K562 (cell line): ENCODE data around the gene SLC7A8. TPM values are rescaled to one million over a fixed set of nuclear protein-coding genes. Genes with fewer than 3 reads are reported as not detected.

Experiments
- ARNT ChIP-seq, 2 experiments: fragments of 450-650 bp; IDR thresholded peaks; 2 replicates each; pipeline ENCODE4 v1.6.1; 2016; ENCODE audit warnings: mild to moderate bottlenecking in 1 of 2
- CBFA2T2 ChIP-seq: fragments of 450-650 bp; conservative IDR thresholded peaks from 2 replicates; pipeline ENCODE4 v1.6.1; 2017; ENCODE audit warnings: mild to moderate bottlenecking
- CBX3 ChIP-seq, 2 experiments: IDR thresholded peaks; 1 replicate in 1 of 2; 2 replicates in 1 of 2; pipeline ENCODE4 v1.6.1; 2012; ENCODE audit warnings: inconsistent platforms in 2 of 2, low read length in 2 of 2, borderline replicate concordance in 1 of 2, control low read depth in 1 of 2
- ELF4 ChIP-seq: fragments of 450-650 bp; formaldehyde crosslinking; IDR thresholded peaks from 2 replicates; pipeline ENCODE4 v1.4.0; 2022; ENCODE audit warnings: missing genetic modification characterization
- GTF2E2 ChIP-seq: fragments of 200-800 bp; sonication (Bioruptor generic); IDR thresholded peaks from 2 replicates; pipeline ENCODE4 v1.6.1; 2016; ENCODE audit warnings: missing genetic modification characterization, missing compliant biosample characterization
- HDAC6 ChIP-seq: IDR thresholded peaks from 2 replicates; pipeline ENCODE4 v1.6.1; 2012; ENCODE audit warnings: low read depth, mild to moderate bottlenecking, control low read depth, inconsistent platforms, low read length, moderate library complexity
- HIVEP1 ChIP-seq: fragments of 250-450 bp; sonication (Bioruptor Pico); IDR thresholded peaks from 2 replicates; pipeline ENCODE4 v1.4.0; 2020; ENCODE audit warnings: mild to moderate bottlenecking
- MEF2A ChIP-seq: IDR thresholded peaks from 2 replicates; pipeline ENCODE4 v1.6.1; 2011; ENCODE audit warnings: low read depth, mild to moderate bottlenecking, low read length, moderate library complexity; ENCODE audit not compliant: control insufficient read depth
- PRMT5 ChIP-seq: sonication (generic); formaldehyde crosslinking; IDR thresholded peaks from 2 replicates; pipeline ENCODE4 v1.5.0; 2020; ENCODE audit warnings: missing genetic modification reagents
- TCF7 ChIP-seq: sonication (generic); IDR thresholded peaks from 2 replicates; pipeline ENCODE4 v1.6.1; 2016; ENCODE audit warnings: antibody characterized with exemption, borderline replicate concordance
- ZNF57 ChIP-seq: fragments of 450-650 bp; formaldehyde crosslinking; IDR thresholded peaks from 2 replicates; pipeline ENCODE4 v1.4.0; 2020; ENCODE audit warnings: mild to moderate bottlenecking, moderate library complexity
- ZZZ3 ChIP-seq: fragments of 450-650 bp; IDR thresholded peaks from 2 replicates; pipeline ENCODE4 v1.6.1; 2016; ENCODE audit warnings: antibody characterized with exemption, mild to moderate bottlenecking, moderate library complexity
- polyA plus RNA-seq, 8 experiments: library from polyadenylated mRNA; depleted of rRNA in 4 of 8; stranded (reverse) in 5 of 8; unstranded in 3 of 8; fragments of >200 nt; fragmentation: Nextera tagmentation in 2 of 8; fragmentation: Illumina TruSeq in 1 of 8; extraction: Ambion mirVana in 2 of 8; extraction: Trizol in 1 of 8; gene quantifications; 2 replicates each; pipeline versions ENCODE4 v1.2.1 to v1.2.3, GENCODE V29; 2011 to 2014; ENCODE audit warnings: inconsistent platforms in 1 of 8, missing spikeins in 1 of 8
- total RNA-seq, 7 experiments: library from RNA; depleted of rRNA in 6 of 7; stranded (reverse); fragments of >200 nt in 6 of 7; fragmentation: Illumina TruSeq in 2 of 7; extraction: Trizol in 2 of 7; gene quantifications; 2 replicates each; pipeline versions ENCODE4 v1.2.1 to v1.2.3, GENCODE V29; 2011 to 2021; ENCODE audit warnings: low replicate concordance in 1 of 7
- TF ChIP-seq, protein P1 (sequence below), 3 experiments: IDR thresholded peaks in 2 of 3; conservative IDR thresholded peaks in 1 of 3; 2 replicates each; pipeline ENCODE4 v1.5.1; 2011 to 2012; ENCODE audit warnings: low read length in 3 of 3, mild to moderate bottlenecking in 3 of 3, control low read depth in 2 of 3, improper control_type of control experiment in 1 of 3, inconsistent platforms in 1 of 3, low read depth in 1 of 3, mixed read lengths in 1 of 3, moderate library complexity in 1 of 3; ENCODE audit not compliant: insufficient read depth in 2 of 3
- TF ChIP-seq, protein P2 (sequence below): conservative IDR thresholded peaks from 2 replicates; pipeline ENCODE4 v1.6.1; 2011; ENCODE audit warnings: low read depth, mild to moderate bottlenecking, low read length; ENCODE audit not compliant: control insufficient read depth
- TF ChIP-seq, protein P3 (sequence below): sonication (generic); formaldehyde crosslinking; IDR thresholded peaks from 2 replicates; pipeline ENCODE4 v1.8.0; 2022; ENCODE audit warnings: missing genetic modification reagents, mild to moderate bottlenecking, borderline replicate concordance
- TF ChIP-seq, protein P4 (sequence below): fragments of 450-650 bp; IDR thresholded peaks from 2 replicates; pipeline ENCODE4 v1.6.1; 2017; ENCODE audit warnings: antibody characterized with exemption, mild to moderate bottlenecking
- TF ChIP-seq, protein P5 (sequence below): fragments of 250-450 bp; sonication (Bioruptor Pico); IDR thresholded peaks from 2 replicates; pipeline ENCODE4 v1.5.0; 2021

SLC7A8 gene
- total and polyA plus RNA-seq, 9 of the 15 experiments (the other 6 are each of a cell fraction or from before 2014, with no cell fraction given) = 2.0 to 33.0 (median 6.0) TPM

DNA sequence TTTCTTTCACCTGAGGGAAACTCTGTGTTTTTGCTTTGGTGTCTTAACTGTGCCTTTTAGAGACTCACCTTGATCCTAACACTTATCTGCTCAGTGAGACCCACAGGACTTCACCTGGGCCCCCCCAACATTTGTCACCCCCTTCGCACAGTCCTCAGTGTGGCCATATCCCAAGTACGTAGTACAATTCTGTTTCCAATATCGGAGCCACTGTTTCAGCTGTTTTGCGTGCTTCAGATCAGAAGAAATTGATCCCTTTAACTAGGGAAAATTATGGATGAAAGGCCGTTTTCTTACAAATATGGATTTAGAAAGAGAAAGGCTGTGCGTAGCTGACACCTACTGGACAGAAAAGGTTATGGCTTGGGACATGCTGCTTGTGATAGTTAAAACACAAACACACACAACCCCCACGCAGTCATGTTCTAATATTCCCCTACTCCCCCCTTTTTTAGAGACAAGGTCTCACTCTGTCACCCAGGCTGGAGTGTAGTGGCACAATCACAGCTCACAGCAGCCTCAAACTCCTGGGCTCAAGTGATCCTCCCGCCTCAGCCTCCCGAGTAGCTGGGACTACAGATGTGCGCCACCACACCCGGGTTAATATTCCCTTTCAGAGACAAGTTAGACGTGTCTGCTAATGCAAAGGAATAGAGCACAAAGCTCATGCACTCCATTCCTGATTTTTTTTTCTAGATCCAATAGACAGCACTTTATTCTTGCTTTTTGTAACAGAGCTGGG, 3.6 kb upstream of the SLC7A8 start (continued):
- TF ChIP-seq ELF4 (CRISPR knock-in tag) = no peak
- no peak for TF ChIP-seq MEF2A
- TF ChIP-seq HDAC6 = no peak
- TF ChIP-seq, protein P1, sequence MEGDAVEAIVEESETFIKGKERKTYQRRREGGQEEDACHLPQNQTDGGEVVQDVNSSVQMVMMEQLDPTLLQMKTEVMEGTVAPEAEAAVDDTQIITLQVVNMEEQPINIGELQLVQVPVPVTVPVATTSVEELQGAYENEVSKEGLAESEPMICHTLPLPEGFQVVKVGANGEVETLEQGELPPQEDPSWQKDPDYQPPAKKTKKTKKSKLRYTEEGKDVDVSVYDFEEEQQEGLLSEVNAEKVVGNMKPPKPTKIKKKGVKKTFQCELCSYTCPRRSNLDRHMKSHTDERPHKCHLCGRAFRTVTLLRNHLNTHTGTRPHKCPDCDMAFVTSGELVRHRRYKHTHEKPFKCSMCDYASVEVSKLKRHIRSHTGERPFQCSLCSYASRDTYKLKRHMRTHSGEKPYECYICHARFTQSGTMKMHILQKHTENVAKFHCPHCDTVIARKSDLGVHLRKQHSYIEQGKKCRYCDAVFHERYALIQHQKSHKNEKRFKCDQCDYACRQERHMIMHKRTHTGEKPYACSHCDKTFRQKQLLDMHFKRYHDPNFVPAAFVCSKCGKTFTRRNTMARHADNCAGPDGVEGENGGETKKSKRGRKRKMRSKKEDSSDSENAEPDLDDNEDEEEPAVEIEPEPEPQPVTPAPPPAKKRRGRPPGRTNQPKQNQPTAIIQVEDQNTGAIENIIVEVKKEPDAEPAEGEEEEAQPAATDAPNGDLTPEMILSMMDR (IDR thresholded peaks at IDR 0.05 in 2 of 3, conservative IDR thresholded peaks at IDR 0.05 in 1 of 3; ENCODE audit: insufficient read depth in 2 of 3, low read depth in 1 of 3, low read length in 3 of 3) = peak; percentile 87 to 97 (median 93)
- no peak for TF ChIP-seq CBX3 (IDR thresholded peaks at IDR 0.05; ENCODE audit: borderline replicate concordance in 1 of 2, low read length in 2 of 2)
- TF ChIP-seq, protein P2, sequence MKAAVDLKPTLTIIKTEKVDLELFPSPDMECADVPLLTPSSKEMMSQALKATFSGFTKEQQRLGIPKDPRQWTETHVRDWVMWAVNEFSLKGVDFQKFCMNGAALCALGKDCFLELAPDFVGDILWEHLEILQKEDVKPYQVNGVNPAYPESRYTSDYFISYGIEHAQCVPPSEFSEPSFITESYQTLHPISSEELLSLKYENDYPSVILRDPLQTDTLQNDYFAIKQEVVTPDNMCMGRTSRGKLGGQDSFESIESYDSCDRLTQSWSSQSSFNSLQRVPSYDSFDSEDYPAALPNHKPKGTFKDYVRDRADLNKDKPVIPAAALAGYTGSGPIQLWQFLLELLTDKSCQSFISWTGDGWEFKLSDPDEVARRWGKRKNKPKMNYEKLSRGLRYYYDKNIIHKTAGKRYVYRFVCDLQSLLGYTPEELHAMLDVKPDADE = no peak
- TF ChIP-seq, protein P3, sequence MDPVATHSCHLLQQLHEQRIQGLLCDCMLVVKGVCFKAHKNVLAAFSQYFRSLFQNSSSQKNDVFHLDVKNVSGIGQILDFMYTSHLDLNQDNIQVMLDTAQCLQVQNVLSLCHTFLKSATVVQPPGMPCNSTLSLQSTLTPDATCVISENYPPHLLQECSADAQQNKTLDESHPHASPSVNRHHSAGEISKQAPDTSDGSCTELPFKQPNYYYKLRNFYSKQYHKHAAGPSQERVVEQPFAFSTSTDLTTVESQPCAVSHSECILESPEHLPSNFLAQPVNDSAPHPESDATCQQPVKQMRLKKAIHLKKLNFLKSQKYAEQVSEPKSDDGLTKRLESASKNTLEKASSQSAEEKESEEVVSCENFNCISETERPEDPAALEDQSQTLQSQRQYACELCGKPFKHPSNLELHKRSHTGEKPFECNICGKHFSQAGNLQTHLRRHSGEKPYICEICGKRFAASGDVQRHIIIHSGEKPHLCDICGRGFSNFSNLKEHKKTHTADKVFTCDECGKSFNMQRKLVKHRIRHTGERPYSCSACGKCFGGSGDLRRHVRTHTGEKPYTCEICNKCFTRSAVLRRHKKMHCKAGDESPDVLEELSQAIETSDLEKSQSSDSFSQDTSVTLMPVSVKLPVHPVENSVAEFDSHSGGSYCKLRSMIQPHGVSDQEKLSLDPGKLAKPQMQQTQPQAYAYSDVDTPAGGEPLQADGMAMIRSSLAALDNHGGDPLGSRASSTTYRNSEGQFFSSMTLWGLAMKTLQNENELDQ (CRISPR knock-in tag) = no peak
- TF ChIP-seq HIVEP1 (CRISPR knock-in tag) = no peak
- no peak for TF ChIP-seq TCF7
- TF ChIP-seq PRMT5 (CRISPR knock-in tag) = no peak
- TF ChIP-seq, protein P4, sequence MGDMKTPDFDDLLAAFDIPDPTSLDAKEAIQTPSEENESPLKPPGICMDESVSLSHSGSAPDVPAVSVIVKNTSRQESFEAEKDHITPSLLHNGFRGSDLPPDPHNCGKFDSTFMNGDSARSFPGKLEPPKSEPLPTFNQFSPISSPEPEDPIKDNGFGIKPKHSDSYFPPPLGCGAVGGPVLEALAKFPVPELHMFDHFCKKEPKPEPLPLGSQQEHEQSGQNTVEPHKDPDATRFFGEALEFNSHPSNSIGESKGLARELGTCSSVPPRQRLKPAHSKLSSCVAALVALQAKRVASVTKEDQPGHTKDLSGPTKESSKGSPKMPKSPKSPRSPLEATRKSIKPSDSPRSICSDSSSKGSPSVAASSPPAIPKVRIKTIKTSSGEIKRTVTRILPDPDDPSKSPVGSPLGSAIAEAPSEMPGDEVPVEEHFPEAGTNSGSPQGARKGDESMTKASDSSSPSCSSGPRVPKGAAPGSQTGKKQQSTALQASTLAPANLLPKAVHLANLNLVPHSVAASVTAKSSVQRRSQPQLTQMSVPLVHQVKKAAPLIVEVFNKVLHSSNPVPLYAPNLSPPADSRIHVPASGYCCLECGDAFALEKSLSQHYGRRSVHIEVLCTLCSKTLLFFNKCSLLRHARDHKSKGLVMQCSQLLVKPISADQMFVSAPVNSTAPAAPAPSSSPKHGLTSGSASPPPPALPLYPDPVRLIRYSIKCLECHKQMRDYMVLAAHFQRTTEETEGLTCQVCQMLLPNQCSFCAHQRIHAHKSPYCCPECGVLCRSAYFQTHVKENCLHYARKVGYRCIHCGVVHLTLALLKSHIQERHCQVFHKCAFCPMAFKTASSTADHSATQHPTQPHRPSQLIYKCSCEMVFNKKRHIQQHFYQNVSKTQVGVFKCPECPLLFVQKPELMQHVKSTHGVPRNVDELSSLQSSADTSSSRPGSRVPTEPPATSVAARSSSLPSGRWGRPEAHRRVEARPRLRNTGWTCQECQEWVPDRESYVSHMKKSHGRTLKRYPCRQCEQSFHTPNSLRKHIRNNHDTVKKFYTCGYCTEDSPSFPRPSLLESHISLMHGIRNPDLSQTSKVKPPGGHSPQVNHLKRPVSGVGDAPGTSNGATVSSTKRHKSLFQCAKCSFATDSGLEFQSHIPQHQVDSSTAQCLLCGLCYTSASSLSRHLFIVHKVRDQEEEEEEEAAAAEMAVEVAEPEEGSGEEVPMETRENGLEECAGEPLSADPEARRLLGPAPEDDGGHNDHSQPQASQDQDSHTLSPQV = peak; percentile 66; the same call in 1 of the 2 replicates
- TF ChIP-seq ZZZ3 = no peak
- no peak for TF ChIP-seq ZNF57
- TF ChIP-seq ARNT (IDR thresholded peaks at IDR 0.05) = peak in 1 of 2 experiments; percentile 57; a peak in 1 of 4 replicates
- TF ChIP-seq, protein P5, sequence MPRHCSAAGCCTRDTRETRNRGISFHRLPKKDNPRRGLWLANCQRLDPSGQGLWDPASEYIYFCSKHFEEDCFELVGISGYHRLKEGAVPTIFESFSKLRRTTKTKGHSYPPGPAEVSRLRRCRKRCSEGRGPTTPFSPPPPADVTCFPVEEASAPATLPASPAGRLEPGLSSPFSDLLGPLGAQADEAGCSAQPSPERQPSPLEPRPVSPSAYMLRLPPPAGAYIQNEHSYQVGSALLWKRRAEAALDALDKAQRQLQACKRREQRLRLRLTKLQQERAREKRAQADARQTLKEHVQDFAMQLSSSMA (CRISPR knock-in tag) = no peak
- 0 out of 2 replicates have a peak, but pooled peaks have one; percentile 2 for TF ChIP-seq CBFA2T2
- 0 out of 2 replicates have a peak, but pooled peaks have one; percentile 28 for TF ChIP-seq GTF2E2
